DMS153 (cell line): ENCODE data around the gene MCM7.

ENCODE experiments used
- DNase-seq: peaks from one replicate; lab custom pipeline; 2025; lab: John Stamatoyannopoulos, UW

The MCM7 gene

DNA sequence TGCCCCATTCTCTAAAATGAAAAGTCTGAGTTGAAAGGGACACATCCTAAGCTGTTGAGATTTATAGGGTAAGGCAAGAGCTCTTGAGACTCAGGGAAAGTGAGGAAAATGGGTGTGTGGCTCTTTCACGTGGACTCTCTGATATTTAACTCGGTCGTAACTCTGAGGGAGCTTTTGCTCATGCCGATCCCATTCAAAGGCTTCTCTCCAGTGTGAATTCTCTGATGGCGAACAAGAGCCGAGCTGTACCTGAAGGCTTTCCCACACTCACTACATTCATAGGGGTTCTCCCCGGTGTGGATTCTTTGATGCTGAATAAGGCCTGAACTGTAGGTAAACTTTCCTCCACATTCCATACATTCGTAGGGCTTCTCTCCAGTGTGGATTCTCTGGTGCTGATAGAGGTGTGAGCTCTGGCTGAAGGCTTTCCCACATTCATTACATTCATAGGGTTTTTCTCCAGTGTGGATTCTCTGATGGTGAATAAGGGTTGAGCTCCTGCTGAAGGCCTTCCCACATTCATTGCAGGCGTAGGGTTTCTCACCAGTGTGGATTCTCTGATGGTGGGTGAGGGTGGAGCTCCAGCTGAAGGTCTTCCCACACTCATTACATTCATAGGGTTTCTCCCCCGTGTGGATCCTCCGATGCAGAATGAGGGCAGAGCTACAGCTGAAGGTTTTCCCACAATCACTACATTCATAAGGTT lies 30.0 kb downstream of the MCM7 start:
- no peak for DNase-seq

DNA sequence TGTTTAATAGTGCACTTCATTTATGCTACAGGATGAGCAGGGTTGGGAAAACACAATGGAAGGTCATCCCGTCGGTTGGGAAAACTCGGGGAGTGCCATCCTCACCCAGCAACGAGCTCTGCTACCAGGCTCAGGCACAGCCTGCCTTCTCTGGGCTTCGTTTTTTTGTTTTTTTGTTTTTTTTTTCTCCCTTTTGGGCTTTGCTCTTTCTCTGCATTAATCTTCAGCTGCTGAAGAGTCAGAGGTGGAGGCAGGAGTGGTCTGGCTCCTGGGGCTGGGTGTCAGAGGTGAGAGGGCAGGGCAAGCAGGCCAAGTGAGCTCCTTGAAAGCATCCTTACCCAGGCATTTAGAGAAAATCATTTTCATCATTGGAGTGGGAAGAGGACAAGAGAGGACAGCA lies 31.2 kb downstream of the MCM7 start:
- DNase-seq, result no peak

DNA sequence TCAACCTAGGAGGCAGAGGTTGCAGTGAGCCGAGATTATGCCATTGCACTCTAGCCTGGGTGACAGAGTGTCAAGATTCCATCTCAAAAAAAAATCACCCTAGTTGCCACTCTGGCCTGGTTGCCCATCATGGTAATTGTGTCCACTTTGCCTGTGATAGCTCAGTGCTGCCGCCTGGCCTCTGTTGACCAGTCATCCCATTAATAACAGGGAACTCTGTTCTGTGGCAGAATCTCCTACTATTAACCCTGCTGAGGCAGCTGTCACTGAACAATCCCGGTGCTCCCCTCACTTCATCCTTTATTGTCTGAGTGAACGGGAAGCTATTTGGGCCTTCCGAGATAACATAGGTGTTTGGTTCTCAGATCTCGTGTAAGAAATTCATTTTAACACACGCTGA lies 34.2 kb downstream of the MCM7 start:
- DNase-seq, result no peak

DNA sequence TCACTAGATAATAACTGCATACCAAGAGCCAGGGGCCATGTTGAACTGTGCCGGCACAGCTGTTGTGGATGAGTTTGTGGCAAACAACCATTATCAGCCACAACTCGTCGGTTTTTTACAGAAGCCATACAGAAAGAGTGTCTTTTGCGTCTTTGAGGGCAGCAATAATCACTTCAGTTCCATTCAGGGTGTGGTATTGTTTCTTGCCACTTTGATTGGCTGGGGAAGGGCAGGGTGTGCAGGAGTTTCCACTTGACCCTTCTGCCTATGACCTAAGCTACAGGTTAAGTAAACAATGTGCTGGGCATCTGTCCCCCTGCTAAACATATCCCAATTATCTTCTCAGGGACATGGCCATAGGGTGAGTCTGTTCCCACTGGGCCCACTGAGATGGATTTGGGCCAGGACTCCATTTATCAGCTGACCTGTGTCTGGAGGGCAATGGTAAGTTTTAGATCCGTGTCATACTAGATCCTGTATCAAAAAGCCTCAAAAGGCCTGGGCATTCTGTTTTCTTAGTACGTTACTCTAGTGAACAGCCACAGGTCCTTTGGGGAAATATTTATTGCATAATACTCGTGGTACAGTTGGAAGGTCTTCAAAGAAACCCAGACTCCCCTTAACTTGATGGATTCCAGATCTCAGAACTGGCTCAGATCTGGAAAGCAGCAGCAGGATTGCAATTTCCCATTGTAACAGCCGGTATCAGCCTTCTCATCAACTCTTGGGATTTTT lies 35.6 kb downstream of the MCM7 start:
- DNase-seq, result no peak

DNA sequence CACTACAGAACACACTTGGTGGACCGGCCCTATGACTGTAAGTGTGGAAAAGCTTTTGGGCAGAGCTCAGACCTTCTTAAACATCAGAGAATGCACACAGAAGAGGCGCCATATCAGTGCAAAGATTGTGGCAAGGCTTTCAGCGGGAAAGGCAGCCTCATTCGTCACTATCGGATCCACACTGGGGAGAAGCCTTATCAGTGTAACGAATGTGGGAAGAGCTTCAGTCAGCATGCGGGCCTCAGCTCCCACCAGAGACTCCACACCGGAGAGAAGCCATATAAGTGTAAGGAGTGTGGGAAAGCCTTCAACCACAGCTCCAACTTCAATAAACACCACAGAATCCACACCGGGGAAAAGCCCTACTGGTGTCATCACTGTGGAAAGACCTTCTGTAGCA lies 37.0 kb downstream of the MCM7 start:
- no peak for DNase-seq

DNA sequence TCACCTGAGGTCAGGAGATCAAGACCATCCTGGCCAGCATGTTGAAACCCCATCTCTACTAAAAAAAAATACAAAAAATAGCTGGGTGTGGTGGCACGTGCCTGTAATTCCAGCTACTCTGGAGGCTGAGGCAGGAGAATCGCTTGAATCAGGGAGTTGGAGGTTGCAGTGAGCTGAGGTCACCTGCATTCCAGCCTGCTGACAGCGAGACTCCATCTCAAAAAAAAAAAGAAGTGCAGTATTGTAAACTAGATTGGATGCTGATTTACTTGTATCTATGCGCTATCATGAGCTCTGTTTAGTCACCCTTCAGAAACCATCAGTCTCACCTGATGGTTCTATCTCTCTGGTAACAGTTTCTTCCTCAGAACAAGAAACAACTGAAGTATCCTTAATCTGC lies 37.8 kb downstream of the MCM7 start:
- no peak for DNase-seq

DNA sequence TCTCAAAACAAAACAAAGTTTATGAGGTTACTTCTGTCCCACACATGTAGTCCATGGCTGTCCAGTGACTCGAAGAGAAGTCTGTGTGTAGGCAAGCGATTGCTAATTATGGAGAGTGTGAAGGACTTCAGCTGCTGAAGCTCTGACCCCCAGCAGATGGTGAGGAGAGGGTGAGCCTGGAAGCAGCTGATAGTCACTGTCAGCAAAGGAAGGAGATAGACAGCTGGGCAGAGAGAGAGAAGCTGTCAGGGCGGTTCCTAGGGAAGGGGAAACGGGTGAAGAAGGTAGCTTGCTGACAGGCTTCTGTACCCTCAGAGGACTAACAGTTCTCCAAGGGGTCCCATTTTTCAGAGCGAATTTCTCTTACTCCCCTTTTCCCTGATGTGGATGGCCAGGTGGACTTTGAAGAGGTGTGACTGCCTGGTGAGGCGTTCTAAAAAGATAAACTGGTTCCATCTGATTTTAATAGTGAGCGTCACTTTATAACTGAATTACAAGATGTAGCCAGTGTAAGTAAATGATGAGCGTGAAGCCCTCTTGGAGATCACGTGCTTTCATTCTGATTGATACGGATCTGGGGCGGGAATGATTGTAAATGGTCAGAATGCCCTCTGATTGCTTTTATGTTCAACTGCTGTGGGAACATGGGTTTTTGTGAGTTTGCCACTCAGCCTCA lies 39.5 kb downstream of the MCM7 start:
- DNase-seq, result no peak

DNA sequence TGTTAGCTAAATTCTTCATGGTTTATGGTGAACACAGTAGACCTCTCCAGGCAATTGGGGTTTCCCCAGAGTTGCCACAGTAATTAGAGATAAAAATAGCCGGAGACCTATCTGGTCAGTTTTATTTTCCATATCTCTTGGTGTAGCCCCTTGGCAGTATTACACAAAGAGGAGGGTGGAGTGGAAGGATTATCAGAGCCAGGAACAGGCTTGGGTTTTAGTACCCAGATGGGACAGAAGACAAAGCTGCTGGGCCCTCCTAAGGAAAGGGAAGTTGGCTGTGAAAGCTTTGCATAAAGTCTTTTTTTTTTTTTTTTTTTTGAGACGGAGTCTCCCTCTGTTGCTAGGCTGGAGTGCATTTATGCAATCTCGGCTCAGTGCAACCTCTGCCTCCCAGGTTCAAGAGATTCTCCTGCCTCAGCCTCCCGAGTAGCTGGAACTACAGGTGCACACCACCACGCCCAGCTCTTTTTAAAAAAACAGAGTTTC lies 41.9 kb downstream of the MCM7 start:
- no peak for DNase-seq

DNA sequence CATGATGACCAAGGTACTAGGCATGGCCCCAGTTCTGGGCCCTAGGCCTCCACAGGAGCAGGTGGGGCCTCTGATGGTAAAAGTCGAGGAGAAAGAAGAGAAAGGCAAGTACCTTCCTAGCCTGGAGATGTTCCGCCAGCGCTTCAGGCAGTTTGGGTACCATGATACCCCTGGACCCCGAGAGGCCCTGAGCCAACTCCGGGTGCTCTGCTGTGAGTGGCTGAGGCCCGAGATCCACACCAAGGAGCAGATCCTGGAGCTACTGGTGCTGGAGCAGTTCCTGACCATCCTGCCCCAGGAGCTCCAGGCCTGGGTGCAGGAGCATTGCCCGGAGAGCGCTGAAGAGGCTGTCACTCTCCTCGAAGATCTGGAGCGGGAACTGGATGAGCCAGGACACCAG lies 44.2 kb downstream of the MCM7 start:
- no peak for DNase-seq

DNA sequence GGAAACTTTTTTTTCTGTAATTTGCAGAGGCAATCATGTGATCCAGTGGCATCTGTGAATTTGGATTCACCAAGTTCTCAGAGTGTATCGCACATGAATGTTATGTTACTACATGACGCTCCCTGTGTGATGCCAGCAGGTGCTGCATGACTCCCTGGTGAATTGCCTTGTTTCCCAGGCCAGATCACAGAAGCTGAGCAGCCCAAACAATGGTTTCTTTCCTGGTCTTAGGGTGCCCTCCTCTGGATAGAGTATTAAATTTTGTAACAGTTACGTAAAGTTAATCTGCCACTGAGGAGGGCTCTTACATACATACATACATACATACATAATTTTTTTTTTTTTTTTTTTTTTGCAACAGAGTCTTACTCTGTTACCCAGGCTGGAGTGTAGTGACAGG lies 48.0 kb downstream of the MCM7 start:
- peak; percentile 72 for DNase-seq

DNA sequence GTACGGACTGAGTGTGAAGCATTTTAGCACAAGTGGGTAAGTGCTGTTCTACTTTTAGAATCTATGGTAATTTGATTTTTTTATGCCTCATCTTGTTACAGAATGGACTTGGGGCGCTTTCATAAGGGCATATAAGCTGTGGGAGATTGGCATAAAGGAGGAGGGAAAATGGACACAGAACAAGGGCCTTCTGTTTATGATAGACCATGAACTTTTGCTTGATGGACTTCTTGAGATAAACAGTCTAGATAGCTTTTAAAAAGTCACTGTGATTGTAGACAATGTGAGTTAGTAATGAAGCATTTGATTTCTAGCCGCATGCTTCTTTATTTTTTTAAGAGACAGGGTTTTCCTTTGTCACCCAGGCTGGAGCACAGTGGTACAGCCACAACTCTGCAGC lies 49.6 kb downstream of the MCM7 start:
- no peak for DNase-seq

DNA sequence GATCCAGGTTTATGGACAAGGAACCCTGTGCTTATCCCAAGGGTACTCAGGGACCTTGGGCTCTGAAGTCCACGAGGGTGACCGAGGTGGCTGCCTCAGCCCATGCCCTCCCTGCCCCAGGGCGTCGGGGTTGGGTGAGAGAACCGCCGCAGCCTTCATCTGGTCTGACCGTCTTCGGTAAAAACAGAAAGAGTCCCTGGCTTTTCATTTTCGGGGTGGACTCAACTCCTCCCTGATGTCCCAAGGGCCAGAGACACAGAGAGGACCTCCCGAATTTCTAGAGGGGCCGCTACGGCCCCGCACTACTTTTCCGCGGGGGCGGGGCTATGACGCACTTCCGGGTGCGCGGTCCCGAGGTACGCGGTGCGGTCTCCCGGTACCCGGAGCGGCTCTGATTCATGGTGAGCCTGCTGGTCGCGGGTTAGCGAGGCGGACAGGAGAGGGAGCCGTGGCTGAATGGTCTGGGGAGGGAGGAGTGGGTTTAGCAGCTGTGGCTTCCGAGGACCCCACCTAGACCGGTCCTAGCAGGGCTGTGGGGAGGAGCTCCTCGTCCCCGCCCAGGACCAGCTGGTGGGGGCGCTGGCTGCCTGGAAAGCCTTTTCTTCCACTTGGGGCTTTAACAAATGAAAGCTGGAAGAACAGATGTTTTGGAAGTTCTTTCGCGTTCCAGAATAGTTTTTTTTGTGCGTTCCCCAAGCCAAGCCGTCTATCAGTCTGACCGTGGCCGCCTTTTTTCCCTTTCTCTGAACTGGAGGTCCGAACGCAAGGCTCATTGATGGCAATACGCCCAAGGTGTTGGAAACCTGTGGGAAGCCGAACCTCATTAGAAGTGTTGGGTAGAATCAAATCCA lies 51.5 kb downstream of the MCM7 start, which contains the start of gene ZSCAN21:
ZSCAN21 (plus strand) TSS at position 334 of the 851 bp plus-strand sequence. CDS start 7,233 bp downstream, outside the sequence.
- peak; percentile 66 for DNase-seq

DNA sequence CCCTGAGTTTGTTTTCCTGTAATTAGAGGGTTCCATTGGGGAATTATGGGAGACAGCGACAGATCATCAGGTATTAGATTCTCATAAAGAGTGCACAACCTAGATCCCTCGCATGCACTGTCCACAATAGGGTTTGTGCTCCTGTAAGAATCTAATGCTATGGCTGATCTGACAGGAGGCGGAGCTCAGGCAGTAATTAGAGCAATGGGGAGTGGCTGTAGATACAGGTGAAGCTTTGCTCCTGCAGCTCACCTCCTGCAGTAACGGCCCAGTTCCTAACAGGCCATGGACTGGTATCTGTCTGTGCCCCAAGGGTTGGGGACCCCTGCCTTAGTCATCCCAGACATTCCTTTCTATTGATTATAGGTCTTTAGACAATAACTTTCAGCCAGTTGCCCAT lies 52.5 kb downstream of the MCM7 start:
- no peak for DNase-seq

DNA sequence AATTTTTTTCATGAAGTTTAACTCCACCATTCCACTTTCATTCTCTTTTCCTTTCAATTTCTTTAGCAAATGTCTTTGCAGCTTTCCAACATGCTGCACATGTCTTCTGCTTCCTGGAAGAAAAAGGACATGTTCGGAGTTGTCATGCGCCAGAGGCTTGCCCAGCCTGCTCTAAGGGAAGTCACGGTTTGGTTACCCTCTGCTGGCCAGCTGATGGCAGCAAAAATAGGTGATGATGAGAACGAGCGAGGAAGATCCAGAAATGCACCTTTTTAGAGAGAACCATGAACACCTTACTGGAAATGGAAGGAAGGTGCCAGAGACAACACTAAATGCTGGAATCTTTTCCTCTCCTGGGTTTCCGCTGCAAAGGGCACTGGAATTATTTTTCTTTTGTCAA lies 56.5 kb downstream of the MCM7 start:
- DNase-seq, result no peak
